CD14-positive monocyte (primary cell): ENCODE measurements around the gene RALBP1. TPM values are rescaled to one million over a fixed set of nuclear protein-coding genes. Genes with fewer than 3 reads are reported as not detected.

Source experiments
- DNase-seq, 3 donors: peaks; one replicate each; pipeline ENCODE4 v3.0.0-alpha.2; 2011 to 2022
- H2AFZ ChIP-seq: 2 replicates; pipeline ENCODE4 v1.6.0; 2012; ENCODE audit warnings: mild to moderate bottlenecking, low read depth, low read length, inconsistent platforms; ENCODE audit not compliant: insufficient read depth, poor library complexity, severe bottlenecking
- H3K27ac ChIP-seq, 2 donors: 1 replicate in 1 of 2; 2 replicates in 1 of 2; pipeline ENCODE4 v1.5.1; 2012 to 2013; ENCODE audit warnings: low read length in 2 of 2, control low read depth in 1 of 2, inconsistent platforms in 1 of 2, low read depth in 1 of 2, mild to moderate bottlenecking in 1 of 2
- H3K27me3 ChIP-seq, 2 donors: one replicate each; pipeline versions ENCODE4 v1.6.0 to v1.6.1; 2011 to 2013; ENCODE audit warnings: low read length in 2 of 2; ENCODE audit not compliant: control insufficient read depth in 2 of 2, insufficient read depth in 2 of 2
- H3K36me3 ChIP-seq, 2 donors: replicated peaks in 1 of 2; 1 replicate in 1 of 2; 2 replicates in 1 of 2; pipeline versions ENCODE4 v1.5.1 to v1.6.1; 2012 to 2013; ENCODE audit warnings: low read length in 2 of 2, control low read depth in 1 of 2, inconsistent platforms in 1 of 2, mild to moderate bottlenecking in 1 of 2; ENCODE audit not compliant: insufficient read depth in 2 of 2, control insufficient read depth in 1 of 2
- H3K4me1 ChIP-seq, 2 donors: 1 replicate in 1 of 2; 2 replicates in 1 of 2; pipeline versions ENCODE4 v1.5.1 to v1.6.1; 2012 to 2013; ENCODE audit warnings: low read length in 2 of 2, control low read depth in 1 of 2, inconsistent platforms in 1 of 2, mild to moderate bottlenecking in 1 of 2, moderate library complexity in 1 of 2; ENCODE audit not compliant: insufficient read depth in 2 of 2, control insufficient read depth in 1 of 2
- H3K4me2 ChIP-seq: replicated peaks from 2 replicates; pipeline ENCODE3; 2012; ENCODE audit warnings: low read length, moderate library complexity, mild to moderate bottlenecking; ENCODE audit not compliant: poor library complexity, severe bottlenecking; ENCODE audit errors: extremely low read depth
- H3K4me3 ChIP-seq, 3 experiments: fragments of 200-600 bp in 1 of 3; sonication (generic) in 1 of 3; replicated peaks in 1 of 3; 1 replicate in 2 of 3; 2 replicates in 1 of 3; pipeline ENCODE4 v1.5.1; 2011 to 2013; ENCODE audit warnings: low read length in 3 of 3, mild to moderate bottlenecking in 3 of 3, control low read depth in 2 of 3, low read depth in 2 of 3, inconsistent platforms in 1 of 3, moderate library complexity in 1 of 3
- H3K79me2 ChIP-seq: 2 replicates; pipeline ENCODE4 v1.6.0; 2012; ENCODE audit warnings: mild to moderate bottlenecking, control low read depth, inconsistent platforms, low read length, moderate library complexity; ENCODE audit not compliant: insufficient read depth
- H3K9ac ChIP-seq: 2 replicates; pipeline ENCODE4 v1.6.0; 2017; ENCODE audit warnings: low read length, mild to moderate bottlenecking; ENCODE audit not compliant: insufficient read depth, poor library complexity, severe bottlenecking
- H3K9me3 ChIP-seq, 2 donors: replicated peaks in 1 of 2; 1 replicate in 1 of 2; 2 replicates in 1 of 2; pipeline versions ENCODE4 v1.5.1 to v1.6.1; 2012 to 2013; ENCODE audit warnings: low read length in 2 of 2, control low read depth in 1 of 2; ENCODE audit not compliant: control insufficient read depth in 1 of 2, insufficient read depth in 1 of 2
- H4K20me1 ChIP-seq: 2 replicates; pipeline ENCODE4 v1.6.0; 2012; ENCODE audit warnings: mild to moderate bottlenecking, low read length, control low read depth, moderate library complexity; ENCODE audit not compliant: insufficient read depth
- H3K27ac Mint-ChIP-seq, 7 donors: one replicate each; pipeline ENCODE4 v1.8.0; 2020; ENCODE audit warnings: mild to moderate bottlenecking in 7 of 7, mixed read lengths in 7 of 7, moderate library complexity in 6 of 7, inconsistent platforms in 2 of 7
- H3K27me3 Mint-ChIP-seq, 3 donors: one replicate each; pipeline ENCODE4 v1.8.0; 2021 to 2022; ENCODE audit warnings: low read depth in 3 of 3, mild to moderate bottlenecking in 3 of 3, mixed read lengths in 3 of 3, moderate library complexity in 3 of 3, inconsistent platforms in 1 of 3
- H3K36me3 Mint-ChIP-seq, 2 donors: one replicate each; pipeline ENCODE4 v1.8.0; 2020; ENCODE audit warnings: mixed read lengths in 2 of 2, inconsistent platforms in 1 of 2, mild to moderate bottlenecking in 1 of 2
- H3K4me1 Mint-ChIP-seq: one replicate; pipeline ENCODE4 v1.8.0; 2020; ENCODE audit warnings: mild to moderate bottlenecking, mixed read lengths
- H3K4me3 Mint-ChIP-seq, 2 donors: one replicate each; pipeline ENCODE4 v1.8.0; 2020; ENCODE audit warnings: mild to moderate bottlenecking in 2 of 2, mixed read lengths in 2 of 2, moderate library complexity in 1 of 2
- H3K9me3 Mint-ChIP-seq, 7 donors: one replicate each; pipeline ENCODE4 v1.8.0; 2020 to 2022; ENCODE audit warnings: mixed read lengths in 7 of 7, mild to moderate bottlenecking in 6 of 7, moderate library complexity in 6 of 7, inconsistent platforms in 2 of 7
- WGBS: methylation state at CpG from one replicate; pipeline ENCODE4 v1.1.5; 2013; ENCODE audit warnings: missing lambda C conversion rate; ENCODE audit not compliant: insufficient coverage; 5-methylcytosine and 5-hydroxymethylcytosine counted together
- intact Hi-C, 2 donors: fragments of 100-400 bp; cut with micrococcal nuclease; formaldehyde crosslinking; loops; one replicate each; pipeline versions ENCODE4 v1.15.0 to v1.15.1; 2023
- polyA plus RNA-seq, 3 donors: library from polyadenylated mRNA; depleted of rRNA in 1 of 3; unstranded in 2 of 3; stranded (reverse) in 1 of 3; fragments of 300-500 nt in 2 of 3; fragments of >200 nt in 1 of 3; fragmentation: Illumina TruSeq in 2 of 3; gene quantifications; 1 replicate in 2 of 3; 2 replicates in 1 of 3; pipeline ENCODE4 v1.2.3, GENCODE V29; 2012 to 2021
- TF ChIP-seq, protein P1 (sequence below): fragments of 200-600 bp; IDR thresholded peaks from one replicate; pipeline ENCODE4 v1.8.0; 2022; ENCODE audit warnings: antibody characterized with exemption, mild to moderate bottlenecking

Gene RALBP1
- polyA plus RNA-seq, 3 donors: 21.5 to 36.0 (median 32.8) TPM

DNA sequence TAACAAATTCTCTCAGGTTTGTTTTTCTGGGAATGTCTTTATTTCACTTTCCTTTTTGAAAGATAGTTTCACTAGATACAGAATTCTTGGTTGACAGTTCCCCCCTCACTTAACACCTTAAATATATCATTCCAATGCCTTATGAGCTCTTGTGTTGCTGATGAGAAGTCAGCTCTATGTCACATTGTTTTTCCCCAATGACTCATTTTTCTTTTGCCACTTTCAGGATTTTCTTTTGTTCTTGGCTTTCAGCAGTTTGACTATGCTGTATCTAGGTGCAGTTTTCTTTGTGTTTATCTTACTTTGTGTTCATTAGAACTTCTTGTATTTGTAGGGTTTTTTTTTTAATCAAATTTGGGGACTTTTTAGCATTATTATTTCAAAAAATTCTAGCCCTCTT, 5.6 kb upstream of the RALBP1 start:
- TF ChIP-seq, protein P1, sequence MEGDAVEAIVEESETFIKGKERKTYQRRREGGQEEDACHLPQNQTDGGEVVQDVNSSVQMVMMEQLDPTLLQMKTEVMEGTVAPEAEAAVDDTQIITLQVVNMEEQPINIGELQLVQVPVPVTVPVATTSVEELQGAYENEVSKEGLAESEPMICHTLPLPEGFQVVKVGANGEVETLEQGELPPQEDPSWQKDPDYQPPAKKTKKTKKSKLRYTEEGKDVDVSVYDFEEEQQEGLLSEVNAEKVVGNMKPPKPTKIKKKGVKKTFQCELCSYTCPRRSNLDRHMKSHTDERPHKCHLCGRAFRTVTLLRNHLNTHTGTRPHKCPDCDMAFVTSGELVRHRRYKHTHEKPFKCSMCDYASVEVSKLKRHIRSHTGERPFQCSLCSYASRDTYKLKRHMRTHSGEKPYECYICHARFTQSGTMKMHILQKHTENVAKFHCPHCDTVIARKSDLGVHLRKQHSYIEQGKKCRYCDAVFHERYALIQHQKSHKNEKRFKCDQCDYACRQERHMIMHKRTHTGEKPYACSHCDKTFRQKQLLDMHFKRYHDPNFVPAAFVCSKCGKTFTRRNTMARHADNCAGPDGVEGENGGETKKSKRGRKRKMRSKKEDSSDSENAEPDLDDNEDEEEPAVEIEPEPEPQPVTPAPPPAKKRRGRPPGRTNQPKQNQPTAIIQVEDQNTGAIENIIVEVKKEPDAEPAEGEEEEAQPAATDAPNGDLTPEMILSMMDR: no peak
- Mint-ChIP-seq H3K4me3 (no peak overlapping the region), H3K9me3 (peaks cover 9 to 30% (median 21%) of the 10 kb centered on the region in 7 donors), H3K36me3 (no peaks in the 10 kb centered on the region), H3K27ac (no peak overlapping the region), H3K27me3 (no peaks in the 10 kb centered on the region), H3K4me1 (peaks cover 16% of the 10 kb centered on the region)
- H4K20me1 ChIP-seq: no peaks in the 10 kb centered on the region
- H3K4me1 ChIP-seq: peaks cover 6 to 8% of the 10 kb centered on the region in 2 donors
- H3K79me2 ChIP-seq: no peaks in the 10 kb centered on the region
- H3K27ac ChIP-seq: no peak overlapping the region
- intact Hi-C loops: loop anchor here (5.0 to 10.0 kb wide), 3 partner anchors 132 to 1055 kb away; partner anchors contain the start of genes NAPG (in 1 of the 2) and NDUFV2 (in 1 of the 2)
- no peaks in the 10 kb centered on the region for H3K27me3 ChIP-seq
- H2AFZ ChIP-seq: no peak overlapping the region
- no peak overlapping the region for H3K4me3 ChIP-seq
- DNase-seq: peak in 1 of 3 donors; percentile 21
- H3K4me2 ChIP-seq: no peak overlapping the region
- peaks cover 3 to 16% of the 10 kb centered on the region in 2 donors for H3K9me3 ChIP-seq
- no peak overlapping the region for H3K9ac ChIP-seq
- no peaks in the 10 kb centered on the region for H3K36me3 ChIP-seq

DNA sequence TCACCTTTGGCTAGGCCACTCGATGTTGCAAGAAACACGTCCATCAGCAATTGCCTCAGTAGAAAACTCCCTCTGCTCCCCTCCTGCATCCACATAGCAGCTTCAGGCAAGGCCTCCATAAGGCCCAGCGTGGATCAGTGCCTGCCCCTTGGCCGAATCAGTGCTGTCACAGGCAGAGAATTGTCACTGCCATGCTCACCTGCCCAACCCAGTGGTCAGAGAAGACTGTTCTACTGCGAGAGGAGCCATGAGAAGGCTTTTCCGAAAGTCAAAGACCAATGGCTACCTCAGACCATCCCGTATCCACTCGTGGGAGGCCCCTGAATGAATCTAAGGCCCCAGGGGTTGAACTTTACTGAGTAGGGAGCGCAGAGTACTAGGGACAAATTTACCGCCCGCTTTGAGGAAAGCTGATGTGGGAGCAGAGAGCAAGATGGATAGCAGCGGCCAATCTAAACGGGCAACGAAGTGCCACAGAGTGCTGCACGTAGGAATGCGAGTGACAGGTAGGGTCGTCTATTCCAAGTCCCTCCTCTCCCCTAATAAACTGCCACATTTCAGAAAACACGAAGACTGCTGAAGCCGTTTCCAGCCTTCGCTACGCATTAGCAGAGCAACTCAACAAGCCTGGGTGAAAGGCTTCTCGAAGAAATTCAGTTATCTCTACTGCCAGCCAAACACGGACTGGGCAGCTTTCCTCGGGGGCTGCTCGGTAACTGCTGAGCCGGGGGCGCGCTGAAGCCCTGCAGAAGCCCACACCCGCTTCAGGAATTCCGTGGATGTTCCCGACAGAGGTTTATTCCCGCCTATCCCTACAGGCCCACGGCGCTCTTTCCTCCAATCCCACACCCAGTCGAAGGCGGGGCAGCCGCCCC, 968 bp upstream of the RALBP1 start:
- Histone ChIP-seq H4K20me1 (peaks cover 25% of the 10 kb centered on the region), H3K79me2 (peaks cover 39% of the 10 kb centered on the region), H3K9me3 (no peaks in the 10 kb centered on the region), H3K4me3 (peak overlapping the region; percentile 72 to 89 (median 80)), H2AFZ (peak overlapping the region; percentile 98), H3K9ac (peak overlapping the region; percentile 86), H3K27me3 (no peaks in the 10 kb centered on the region), H3K27ac (peak overlapping the region; percentile 71 to 90), H3K4me1 (peaks cover 20 to 25% of the 10 kb centered on the region in 2 donors), H3K4me2 (peak overlapping the region; percentile 99), H3K36me3 (peaks cover 7 to 14% of the 10 kb centered on the region in 2 donors)
- TF ChIP-seq, protein P1: no peak
- H3K4me3 Mint-ChIP-seq: peak overlapping the region; percentile 88 to 92
- H3K4me1 Mint-ChIP-seq: peaks cover 28% of the 10 kb centered on the region
- peak overlapping the region; percentile 78 to 94 (median 90) for H3K27ac Mint-ChIP-seq
- peaks cover 0 to 2% (median 0%) of the 10 kb centered on the region in 3 donors for H3K27me3 Mint-ChIP-seq
- H3K9me3 Mint-ChIP-seq: peaks cover 0 to 5% (median 2%) of the 10 kb centered on the region in 7 donors
- peaks cover 11 to 14% of the 10 kb centered on the region in 2 donors for H3K36me3 Mint-ChIP-seq
- intact Hi-C loops: loop anchor here (5.0 to 10.0 kb wide), 3 partner anchors 137 to 1050 kb away; partner anchors contain the start of genes NAPG (in 1 of the 2) and NDUFV2 (in 1 of the 2)
- WGBS: 35% methylated on average over 35 of the region's 37 CpGs
- no peak for DNase-seq
